Measurements from ENCODE around the gene COLGALT1.

DNA sequence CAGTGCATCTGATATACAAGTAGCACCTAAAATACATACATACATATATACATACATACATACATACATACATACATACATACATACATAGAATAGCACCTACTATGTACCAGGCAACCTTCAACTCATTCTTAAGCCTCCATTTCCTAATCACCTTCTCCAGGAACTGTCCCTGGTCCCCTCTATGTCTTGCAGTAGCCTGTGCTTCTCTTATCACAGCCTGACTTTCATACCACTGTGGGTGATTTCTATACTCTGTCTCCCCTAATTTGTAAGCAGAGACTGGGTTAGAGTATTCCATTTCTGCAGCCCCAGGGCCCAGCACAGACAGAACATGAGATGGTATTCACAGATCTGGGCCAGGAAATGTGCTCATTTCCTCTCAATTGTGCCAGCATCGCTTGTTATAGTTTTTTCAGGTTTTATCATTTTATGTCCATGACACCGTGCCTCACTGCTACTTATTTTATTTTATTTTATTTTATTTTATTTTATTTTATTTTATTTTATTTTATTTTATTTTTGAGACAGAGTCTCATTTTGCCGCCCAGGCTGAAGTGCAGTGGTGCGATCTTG is 14.2 kb upstream of the COLGALT1 start:
- no peak for TF ChIP-seq TAF1 (IDR thresholded peaks at IDR 0.05; ENCODE audit: low read depth, low read length)
- TF ChIP-seq RAD21 (IDR thresholded peaks at IDR 0.05 in 1 of 2, conservative IDR thresholded peaks at IDR 0.05 in 1 of 2; ENCODE audit: low read depth in 2 of 2, low read length in 2 of 2) = no peak
- TF ChIP-seq CTCF (IDR thresholded peaks at IDR 0.05; ENCODE audit: control extremely low read depth in 1 of 3, insufficient read depth in 1 of 3, low read depth in 1 of 3, low read length in 3 of 3) = no peak
- no peak for TF ChIP-seq EP300 (IDR thresholded peaks at IDR 0.05; ENCODE audit: borderline replicate concordance in 1 of 2, low read depth in 2 of 2, low read length in 2 of 2)
- no peak for TF ChIP-seq POLR2A (IDR thresholded peaks at IDR 0.05; ENCODE audit: control extremely low read depth in 1 of 2, low read depth in 2 of 2, low read length in 2 of 2)
- no peak for TF ChIP-seq TAF7 (optimal IDR thresholded peaks at IDR 0.05; ENCODE audit: borderline replicate concordance, low read depth, low read length)
- TF ChIP-seq KDM5A (IDR thresholded peaks at IDR 0.05; ENCODE audit: low read length) = no peak
- TF ChIP-seq CREB1 (IDR thresholded peaks at IDR 0.05) = no peak
